Astrocyte (in vitro differentiated cells and primary cell): Measurements from ENCODE around the gene CLEC4G. TPM values are rescaled to one million over a fixed set of nuclear protein-coding genes. Genes with fewer than 3 reads are reported as not detected.

Experiments
- DNase-seq: peaks from one replicate; pipeline ENCODE4 v3.0.0-alpha.2; 2010; ENCODE audit warnings: low read depth
- FAIRE-seq: peaks from 2 replicates; lab custom pipeline; 2011; peaks lifted over from hg19 to GRCh38; lab: Jason Lieb, UNC
- H2AFZ ChIP-seq: 2 replicates; pipeline ENCODE4 v1.6.0; 2012; ENCODE audit warnings: low read depth, low read length, inconsistent platforms
- H3K27ac ChIP-seq: 2 replicates; pipeline ENCODE4 v1.5.1; 2011; ENCODE audit warnings: low read depth, low read length, inconsistent platforms
- H3K27me3 ChIP-seq: 2 replicates; pipeline ENCODE4 v1.6.0; 2011; ENCODE audit warnings: low read length, inconsistent platforms; ENCODE audit not compliant: insufficient read depth
- H3K36me3 ChIP-seq: 2 replicates; pipeline ENCODE4 v1.5.1; 2011; ENCODE audit warnings: low read length, inconsistent platforms; ENCODE audit not compliant: insufficient read depth
- H3K4me1 ChIP-seq: 2 replicates; pipeline ENCODE4 v1.5.1; 2011; ENCODE audit warnings: low read length, inconsistent platforms; ENCODE audit not compliant: insufficient read depth
- H3K4me2 ChIP-seq: 2 replicates; pipeline ENCODE4 v1.6.0; 2012; ENCODE audit warnings: low read length, inconsistent platforms
- H3K4me3 ChIP-seq: 2 replicates; pipeline ENCODE4 v1.5.1; 2011; ENCODE audit warnings: low read depth, mild to moderate bottlenecking, low read length, inconsistent platforms; ENCODE audit not compliant: insufficient read depth
- H3K79me2 ChIP-seq: 2 replicates; pipeline ENCODE4 v1.6.0; 2012; ENCODE audit warnings: mild to moderate bottlenecking, low read length, inconsistent platforms; ENCODE audit not compliant: insufficient read depth
- H3K9ac ChIP-seq: 2 replicates; pipeline ENCODE4 v1.6.0; 2012; ENCODE audit warnings: mild to moderate bottlenecking, low read length, inconsistent platforms
- H3K9me3 ChIP-seq: 2 replicates; pipeline ENCODE4 v1.5.1; 2012; ENCODE audit warnings: low read depth, mild to moderate bottlenecking, low read length, inconsistent platforms; ENCODE audit not compliant: insufficient read depth
- H4K20me1 ChIP-seq: 2 replicates; pipeline ENCODE4 v1.6.0; 2012; ENCODE audit warnings: low read length, inconsistent platforms; ENCODE audit not compliant: insufficient read depth
- H3K27ac Mint-ChIP-seq: one replicate; pipeline ENCODE4 v1.8.0; 2021; ENCODE audit warnings: mild to moderate bottlenecking, mixed read lengths; ENCODE audit not compliant: unreplicated experiment
- H3K27me3 Mint-ChIP-seq: one replicate; pipeline ENCODE4 v1.8.0; 2021; ENCODE audit warnings: low read depth, mixed read lengths; ENCODE audit not compliant: unreplicated experiment
- H3K36me3 Mint-ChIP-seq: one replicate; pipeline ENCODE4 v1.8.0; 2021; ENCODE audit warnings: low read depth, mixed read lengths; ENCODE audit not compliant: unreplicated experiment
- H3K4me1 Mint-ChIP-seq: one replicate; pipeline ENCODE4 v1.8.0; 2021; ENCODE audit warnings: low read depth, mixed read lengths; ENCODE audit not compliant: unreplicated experiment
- H3K4me3 Mint-ChIP-seq: one replicate; pipeline ENCODE4 v1.8.0; 2021; ENCODE audit warnings: mild to moderate bottlenecking, moderate library complexity, mixed read lengths; ENCODE audit not compliant: unreplicated experiment
- H3K9me3 Mint-ChIP-seq: one replicate; pipeline ENCODE4 v1.8.0; 2021; ENCODE audit warnings: mild to moderate bottlenecking, mixed read lengths; ENCODE audit not compliant: unreplicated experiment
- EZH2 ChIP-seq: IDR thresholded peaks from 2 replicates; pipeline ENCODE4 v1.6.1; 2012; ENCODE audit warnings: mild to moderate bottlenecking, low read length, inconsistent platforms; ENCODE audit not compliant: insufficient read depth
- total RNA-seq: library from RNA; stranded (reverse); gene quantifications from 2 replicates; pipeline ENCODE4 v1.2.1, GENCODE V29; 2021
- TF ChIP-seq, protein P1 (sequence below): IDR thresholded peaks from 2 replicates; pipeline ENCODE4 v1.5.1; 2011; ENCODE audit warnings: low read depth, mild to moderate bottlenecking, inconsistent platforms, low read length, moderate library complexity; ENCODE audit not compliant: insufficient read depth

CLEC4G gene
- total RNA-seq, 1 donor from 2014 or later: not detected

DNA sequence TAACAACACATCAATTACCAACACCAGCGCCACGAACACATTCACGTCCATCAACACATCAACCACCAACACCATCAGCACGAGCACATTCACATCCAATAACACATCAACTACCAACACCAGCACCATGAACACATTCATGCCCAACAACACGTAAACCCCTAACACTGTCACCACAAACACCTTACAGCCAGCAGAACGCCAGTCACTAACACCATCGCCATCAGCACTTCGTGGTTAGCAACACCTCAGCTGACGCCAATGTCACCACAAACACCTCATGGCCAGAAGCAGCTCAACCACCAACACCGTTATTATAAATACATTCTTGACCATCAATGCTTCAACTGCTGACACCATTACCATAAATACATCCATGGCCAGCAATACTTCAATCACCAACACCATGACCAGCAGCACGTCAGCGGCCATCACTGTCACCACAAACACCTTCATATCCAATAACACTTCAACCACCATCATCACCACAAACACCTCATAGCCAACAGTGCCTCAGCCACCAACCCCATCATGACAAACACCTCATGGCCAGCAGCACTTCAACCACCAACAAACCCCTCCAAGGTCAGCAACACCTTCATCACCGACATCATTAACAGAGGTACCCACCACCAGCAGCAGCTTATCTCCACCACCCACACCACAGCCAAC is 39.4 kb downstream of the CLEC4G start:
- no peaks in the 10 kb centered on the region for H3K4me1 Mint-ChIP-seq

DNA sequence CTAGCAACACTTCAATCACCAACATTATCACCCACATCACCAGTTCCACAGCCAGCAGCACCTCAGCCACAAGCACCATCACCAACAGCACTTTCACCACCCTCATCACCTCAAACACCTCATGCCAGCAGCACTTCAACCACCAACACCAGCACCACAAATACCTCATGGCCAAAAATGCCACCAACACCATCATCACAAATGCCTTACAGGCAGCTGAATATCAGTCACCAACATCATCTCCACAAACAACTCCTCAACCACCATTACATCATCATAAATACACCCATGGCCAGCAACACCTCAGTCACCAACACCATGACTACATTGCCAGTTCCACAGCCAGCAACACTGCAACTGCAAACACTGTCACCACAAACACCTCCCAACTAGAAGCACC is 40.4 kb downstream of the CLEC4G start:
- H3K36me3 ChIP-seq: no peaks in the 10 kb centered on the region
- H3K9me3 ChIP-seq: no peaks in the 10 kb centered on the region
- H3K4me1 ChIP-seq: no peaks in the 10 kb centered on the region
- H3K4me3 ChIP-seq: no peak overlapping the region
- H3K4me2 ChIP-seq: no peak overlapping the region
- no peak for FAIRE-seq
- no peak overlapping the region for H2AFZ ChIP-seq
- no peaks in the 10 kb centered on the region for H3K79me2 ChIP-seq
- Mint-ChIP-seq H3K9me3 (no peaks in the 10 kb centered on the region), H3K4me1 (no peaks in the 10 kb centered on the region), H3K4me3 (no peak overlapping the region), H3K27ac (no peak overlapping the region), H3K27me3 (peaks cover 2% of the 10 kb centered on the region), H3K36me3 (no peaks in the 10 kb centered on the region)
- no peak overlapping the region for H3K27ac ChIP-seq
- no peaks in the 10 kb centered on the region for H4K20me1 ChIP-seq
- no peak overlapping the region for H3K9ac ChIP-seq
- DNase-seq: no peak
- TF ChIP-seq, protein P1, sequence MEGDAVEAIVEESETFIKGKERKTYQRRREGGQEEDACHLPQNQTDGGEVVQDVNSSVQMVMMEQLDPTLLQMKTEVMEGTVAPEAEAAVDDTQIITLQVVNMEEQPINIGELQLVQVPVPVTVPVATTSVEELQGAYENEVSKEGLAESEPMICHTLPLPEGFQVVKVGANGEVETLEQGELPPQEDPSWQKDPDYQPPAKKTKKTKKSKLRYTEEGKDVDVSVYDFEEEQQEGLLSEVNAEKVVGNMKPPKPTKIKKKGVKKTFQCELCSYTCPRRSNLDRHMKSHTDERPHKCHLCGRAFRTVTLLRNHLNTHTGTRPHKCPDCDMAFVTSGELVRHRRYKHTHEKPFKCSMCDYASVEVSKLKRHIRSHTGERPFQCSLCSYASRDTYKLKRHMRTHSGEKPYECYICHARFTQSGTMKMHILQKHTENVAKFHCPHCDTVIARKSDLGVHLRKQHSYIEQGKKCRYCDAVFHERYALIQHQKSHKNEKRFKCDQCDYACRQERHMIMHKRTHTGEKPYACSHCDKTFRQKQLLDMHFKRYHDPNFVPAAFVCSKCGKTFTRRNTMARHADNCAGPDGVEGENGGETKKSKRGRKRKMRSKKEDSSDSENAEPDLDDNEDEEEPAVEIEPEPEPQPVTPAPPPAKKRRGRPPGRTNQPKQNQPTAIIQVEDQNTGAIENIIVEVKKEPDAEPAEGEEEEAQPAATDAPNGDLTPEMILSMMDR: no peak
- no peak for TF ChIP-seq EZH2
- no peaks in the 10 kb centered on the region for H3K27me3 ChIP-seq

More for the DNA sequence above, 39.4 kb downstream of the CLEC4G start:
- H3K9me3 ChIP-seq: no peaks in the 10 kb centered on the region
- DNase-seq: no peak
- Mint-ChIP-seq H3K9me3 (no peaks in the 10 kb centered on the region), H3K4me3 (no peak overlapping the region), H3K36me3 (no peaks in the 10 kb centered on the region), H3K27me3 (peaks cover 6% of the 10 kb centered on the region), H3K27ac (no peak overlapping the region)
- H3K9ac ChIP-seq: no peak overlapping the region
- H3K4me2 ChIP-seq: no peak overlapping the region
- H3K4me1 ChIP-seq: no peaks in the 10 kb centered on the region
- TF ChIP-seq EZH2: no peak
- TF ChIP-seq, protein P1: no peak
- no peak overlapping the region for H3K4me3 ChIP-seq
- no peaks in the 10 kb centered on the region for H3K36me3 ChIP-seq
- no peaks in the 10 kb centered on the region for H4K20me1 ChIP-seq
- no peak overlapping the region for H2AFZ ChIP-seq
- H3K27me3 ChIP-seq: no peaks in the 10 kb centered on the region
- no peaks in the 10 kb centered on the region for H3K79me2 ChIP-seq
- H3K27ac ChIP-seq: no peak overlapping the region
- no peak for FAIRE-seq

DNA sequence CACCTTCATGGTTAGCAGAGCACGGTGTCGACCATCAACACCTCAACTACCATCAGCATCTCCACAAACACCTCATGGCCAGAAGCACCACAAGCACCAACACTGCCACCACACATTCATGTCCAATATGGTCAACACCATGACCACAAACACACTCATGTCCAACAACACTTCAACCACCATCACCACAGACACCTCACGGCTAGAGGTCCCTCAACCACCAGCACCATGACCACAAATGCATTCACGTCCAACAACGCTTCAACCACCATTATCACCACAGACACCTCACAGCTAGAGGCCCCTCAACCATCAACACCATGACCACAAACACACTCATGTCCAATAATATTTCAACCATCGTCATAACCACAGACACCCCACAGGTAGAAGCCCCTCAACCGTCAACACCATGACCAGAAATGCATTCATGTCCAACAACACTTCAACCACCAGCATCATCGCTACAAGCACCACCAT is 41.1 kb downstream of the CLEC4G start:
- Histone ChIP-seq H3K36me3 (no peaks in the 10 kb centered on the region), H2AFZ (no peak overlapping the region), H3K9me3 (no peaks in the 10 kb centered on the region), H3K27me3 (no peaks in the 10 kb centered on the region), H4K20me1 (no peaks in the 10 kb centered on the region), H3K4me3 (no peak overlapping the region), H3K27ac (no peak overlapping the region), H3K79me2 (no peaks in the 10 kb centered on the region), H3K4me2 (no peak overlapping the region), H3K9ac (no peak overlapping the region), H3K4me1 (no peaks in the 10 kb centered on the region)
- FAIRE-seq (no peak), DNase-seq (no peak)
- H3K9me3 Mint-ChIP-seq: no peaks in the 10 kb centered on the region
- no peaks in the 10 kb centered on the region for H3K4me1 Mint-ChIP-seq
- H3K36me3 Mint-ChIP-seq: no peaks in the 10 kb centered on the region
- no peak overlapping the region for H3K27ac Mint-ChIP-seq
- no peaks in the 10 kb centered on the region for H3K27me3 Mint-ChIP-seq
- H3K4me3 Mint-ChIP-seq: no peak overlapping the region
- no peak for TF ChIP-seq EZH2
- TF ChIP-seq, protein P1: no peak
